PFSK-1 (cell line): ENCODE data around the gene JPT2.

Experiments used
- FOXP2 ChIP-seq: optimal IDR thresholded peaks from 2 replicates; pipeline ENCODE3; 2011; ENCODE audit warnings: borderline replicate concordance, control low read depth, inconsistent platforms; ENCODE audit not compliant: insufficient read depth; ENCODE audit errors: extremely low read length, extremely low read depth
- POLR2AphosphoS5 ChIP-seq: IDR thresholded peaks from 2 replicates; pipeline ENCODE4 v1.6.1; 2012; ENCODE audit warnings: low read depth, mild to moderate bottlenecking, control low read depth, low read length, moderate library complexity
- REST ChIP-seq, 2 experiments: IDR thresholded peaks; 2 replicates each; pipeline versions ENCODE4 v1.6.1 to v1.8.0; 2011 to 2012; ENCODE audit warnings: low read depth in 2 of 2, low read length in 2 of 2, control low read depth in 1 of 2, inconsistent platforms in 1 of 2, mild to moderate bottlenecking in 1 of 2, moderate library complexity in 1 of 2; ENCODE audit not compliant: insufficient read depth in 1 of 2
- SIN3A ChIP-seq: IDR thresholded peaks from 2 replicates; pipeline ENCODE4 v1.6.1; 2012; ENCODE audit warnings: mild to moderate bottlenecking, low read length, moderate library complexity, borderline replicate concordance; ENCODE audit not compliant: insufficient read depth
- TAF1 ChIP-seq: IDR thresholded peaks from 2 replicates; pipeline ENCODE4 v1.6.1; 2012; ENCODE audit warnings: low read length, control low read depth, borderline replicate concordance; ENCODE audit not compliant: insufficient read depth

JPT2 gene

GRCh38 chr16:1681032-1681431, 3.0 kb downstream of the JPT2 start:
- no peak for TF ChIP-seq POLR2AphosphoS5
- no peak for TF ChIP-seq SIN3A
- no peak for TF ChIP-seq REST (IDR thresholded peaks at IDR 0.05; ENCODE audit: insufficient read depth in 1 of 2, low read depth in 2 of 2, low read length in 2 of 2)
- TF ChIP-seq FOXP2: no peak
- no peak for TF ChIP-seq TAF1

- TF ChIP-seq TAF1 (no peak), FOXP2 (no peak), POLR2AphosphoS5 (no peak), REST (IDR thresholded peaks at IDR 0.05; ENCODE audit: insufficient read depth in 1 of 2, low read depth in 2 of 2, low read length in 2 of 2) (no peak), SIN3A (no peak)
These were observed 9.6 kb downstream of the JPT2 start for GRCh38 chr16:1687427-1688316.

GRCh38 chr16:1688807-1689560, 10.9 kb downstream of the JPT2 start:
- TF ChIP-seq REST (IDR thresholded peaks at IDR 0.05; ENCODE audit: insufficient read depth in 1 of 2, low read depth in 2 of 2, low read length in 2 of 2) (no peak), TAF1 (no peak), FOXP2 (no peak), SIN3A (no peak), POLR2AphosphoS5 (no peak)

- no peak for TF ChIP-seq FOXP2
- TF ChIP-seq REST (IDR thresholded peaks at IDR 0.05; ENCODE audit: insufficient read depth in 1 of 2, low read depth in 2 of 2, low read length in 2 of 2): no peak
- TF ChIP-seq TAF1: no peak
- no peak for TF ChIP-seq POLR2AphosphoS5
- no peak for TF ChIP-seq SIN3A
These were observed 11.8 kb downstream of the JPT2 start for GRCh38 chr16:1689853-1690252.
